ENCODE data around the gene ST8SIA2.

ST8SIA2 gene

DNA sequence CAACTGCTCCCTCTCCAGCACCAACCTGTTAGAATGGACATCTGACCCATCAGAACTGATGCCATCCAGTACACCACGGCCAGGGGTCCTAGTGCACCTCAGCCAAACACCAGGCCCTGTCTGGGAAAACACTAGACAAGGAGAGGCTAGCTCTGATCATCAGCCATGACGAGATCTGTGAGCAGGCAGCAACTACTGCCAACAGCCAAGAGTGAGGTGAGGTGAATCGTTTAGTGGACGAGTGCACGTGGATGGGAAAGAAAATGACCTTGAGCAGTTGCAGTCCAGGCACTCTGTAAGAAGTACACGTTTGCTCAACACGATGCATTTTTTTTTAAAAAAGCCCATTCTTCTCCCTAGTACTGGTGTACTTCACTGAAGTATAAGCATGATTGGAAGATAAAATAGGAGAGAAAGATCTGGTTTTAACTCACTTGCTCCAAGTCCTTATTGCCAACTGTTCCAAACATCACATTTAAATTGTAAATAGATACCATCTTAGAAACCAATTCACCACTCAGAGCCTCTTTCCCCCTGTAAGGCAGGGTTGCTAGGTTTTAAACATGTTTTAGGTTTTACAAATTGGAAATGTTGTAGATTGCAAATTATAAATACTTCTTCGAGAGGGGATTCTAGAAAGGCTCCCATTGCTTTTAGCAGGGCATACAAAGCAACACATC lies 5.7 kb downstream of the ST8SIA2 start:
- FAIRE-seq (no peak), DNase-seq (ENCODE audit: insufficient read length, low spot score) (no peak)
- TF ChIP-seq, protein P1, sequence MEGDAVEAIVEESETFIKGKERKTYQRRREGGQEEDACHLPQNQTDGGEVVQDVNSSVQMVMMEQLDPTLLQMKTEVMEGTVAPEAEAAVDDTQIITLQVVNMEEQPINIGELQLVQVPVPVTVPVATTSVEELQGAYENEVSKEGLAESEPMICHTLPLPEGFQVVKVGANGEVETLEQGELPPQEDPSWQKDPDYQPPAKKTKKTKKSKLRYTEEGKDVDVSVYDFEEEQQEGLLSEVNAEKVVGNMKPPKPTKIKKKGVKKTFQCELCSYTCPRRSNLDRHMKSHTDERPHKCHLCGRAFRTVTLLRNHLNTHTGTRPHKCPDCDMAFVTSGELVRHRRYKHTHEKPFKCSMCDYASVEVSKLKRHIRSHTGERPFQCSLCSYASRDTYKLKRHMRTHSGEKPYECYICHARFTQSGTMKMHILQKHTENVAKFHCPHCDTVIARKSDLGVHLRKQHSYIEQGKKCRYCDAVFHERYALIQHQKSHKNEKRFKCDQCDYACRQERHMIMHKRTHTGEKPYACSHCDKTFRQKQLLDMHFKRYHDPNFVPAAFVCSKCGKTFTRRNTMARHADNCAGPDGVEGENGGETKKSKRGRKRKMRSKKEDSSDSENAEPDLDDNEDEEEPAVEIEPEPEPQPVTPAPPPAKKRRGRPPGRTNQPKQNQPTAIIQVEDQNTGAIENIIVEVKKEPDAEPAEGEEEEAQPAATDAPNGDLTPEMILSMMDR (IDR thresholded peaks at IDR 0.05; ENCODE audit: insufficient read depth, missing control alignments) = no peak

DNA sequence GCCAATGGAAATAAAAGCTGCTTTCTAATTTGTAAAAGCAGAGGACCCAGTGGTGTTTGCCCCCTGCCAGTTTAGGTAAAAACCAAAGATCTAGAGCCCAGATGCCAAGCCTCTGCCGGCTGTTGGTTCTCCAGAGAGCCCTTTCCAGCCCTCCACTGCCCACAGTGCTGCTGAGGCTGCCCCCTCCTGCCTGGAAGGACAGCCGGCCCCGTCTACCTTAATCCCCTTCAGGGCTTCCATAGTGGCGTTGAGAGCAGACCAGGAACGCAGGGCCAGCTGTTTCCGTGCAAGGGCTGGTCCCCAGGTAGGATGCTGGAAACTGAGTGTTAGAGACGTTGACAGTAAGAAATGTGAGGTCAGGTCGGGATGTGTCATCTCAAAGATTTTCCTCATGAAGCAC lies 6.9 kb downstream of the ST8SIA2 start:
- no peak for DNase-seq (ENCODE audit: insufficient read length, low spot score)
- FAIRE-seq = no peak
- TF ChIP-seq, protein P1 (IDR thresholded peaks at IDR 0.05; ENCODE audit: insufficient read depth, missing control alignments) = no peak

DNA sequence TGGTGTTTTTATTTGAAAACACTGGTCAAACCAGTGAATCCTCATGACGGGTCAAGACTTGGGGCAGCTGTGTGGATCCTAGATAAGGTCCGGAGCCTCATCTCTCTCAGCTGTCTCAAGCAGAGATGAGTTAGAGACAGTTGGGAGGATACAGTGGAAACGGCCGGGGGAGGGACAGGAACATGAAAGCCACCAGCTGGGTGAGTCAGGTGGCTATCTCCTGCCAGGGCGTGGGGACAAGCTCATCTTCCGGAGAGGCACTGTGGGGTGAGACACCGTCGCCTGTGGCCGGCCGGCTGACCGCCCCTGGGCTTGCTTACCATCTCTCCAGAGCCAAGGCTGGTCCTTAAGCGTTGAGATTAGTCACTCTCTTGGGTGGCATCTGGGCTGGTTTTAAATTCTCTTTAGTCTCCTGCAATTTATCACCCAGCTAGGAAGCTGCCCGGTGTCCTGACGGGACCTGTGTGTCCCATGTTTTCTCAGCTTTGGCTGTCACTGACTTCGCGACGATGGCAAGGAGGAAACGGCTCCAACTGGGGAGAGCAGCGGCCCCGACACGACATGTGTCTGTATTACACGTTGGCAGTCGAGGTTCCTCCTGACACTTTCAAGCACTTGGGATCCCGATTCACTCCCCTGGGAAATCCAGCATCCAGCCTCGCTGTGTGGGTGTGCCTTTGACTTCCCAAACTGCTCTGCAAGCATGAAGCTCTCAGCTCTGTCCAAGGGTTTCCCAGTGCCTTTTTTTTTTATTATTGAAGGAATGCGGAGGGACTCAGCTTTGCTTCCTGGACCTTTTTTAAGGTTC lies 7.5 kb downstream of the ST8SIA2 start:
- TF ChIP-seq, protein P1 (IDR thresholded peaks at IDR 0.05; ENCODE audit: insufficient read depth, missing control alignments) = no peak
- DNase-seq (ENCODE audit: insufficient read length, low spot score) = no peak
- no peak for FAIRE-seq

DNA sequence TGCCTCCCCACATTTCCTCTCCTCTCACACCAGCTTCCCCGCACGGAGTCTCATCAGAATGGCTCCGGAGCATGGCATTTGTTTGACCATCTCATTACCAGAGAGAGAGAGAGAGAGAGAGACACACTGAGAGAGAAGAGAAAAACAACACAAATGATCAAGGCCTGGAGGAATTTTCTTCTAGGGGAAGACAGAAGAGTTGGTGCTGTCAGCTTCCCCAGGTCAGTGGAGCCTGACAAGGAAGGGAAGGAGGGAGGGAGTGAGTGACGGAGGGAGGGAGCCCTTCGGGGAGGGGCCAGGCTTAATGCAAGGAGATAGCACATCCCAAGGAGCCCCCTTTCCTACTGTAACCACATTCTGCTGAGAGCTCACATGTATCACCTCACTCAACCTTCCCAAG lies 9.1 kb downstream of the ST8SIA2 start:
- TF ChIP-seq, protein P1 (IDR thresholded peaks at IDR 0.05; ENCODE audit: insufficient read depth, missing control alignments) = no peak
- FAIRE-seq (no peak), DNase-seq (ENCODE audit: insufficient read length, low spot score) (no peak)

- DNase-seq (ENCODE audit: insufficient read length, low spot score) = no peak
- TF ChIP-seq, protein P1 (IDR thresholded peaks at IDR 0.05; ENCODE audit: insufficient read depth, missing control alignments) = no peak
- no peak for FAIRE-seq
Observed at GRCh38 chr15:92405942-92406341, 12.3 kb downstream of the ST8SIA2 start.

- TF ChIP-seq, protein P1 (IDR thresholded peaks at IDR 0.05; ENCODE audit: insufficient read depth, missing control alignments) = no peak
- DNase-seq (ENCODE audit: insufficient read length, low spot score) (no peak), FAIRE-seq (no peak)
Observed at GRCh38 chr15:92407321-92407720, 13.6 kb downstream of the ST8SIA2 start.

DNA sequence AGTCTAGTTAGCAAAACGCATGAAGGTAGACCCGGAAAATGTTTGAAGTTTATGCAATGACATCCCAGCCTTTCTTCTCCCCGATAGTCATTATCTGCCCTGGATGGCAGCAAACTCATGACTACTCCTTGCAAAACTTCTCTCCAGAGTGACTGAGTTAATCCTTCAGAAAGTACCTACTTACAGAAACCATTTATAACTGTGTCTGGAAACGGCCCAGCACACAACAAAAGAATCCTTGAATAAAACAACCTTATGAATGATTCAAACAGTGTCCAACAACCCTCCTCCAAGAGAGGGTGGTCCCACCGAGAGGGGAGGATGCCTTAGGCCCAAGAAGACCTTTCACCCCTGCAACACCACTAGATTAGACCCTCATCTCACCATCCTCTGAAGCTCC lies 14.2 kb downstream of the ST8SIA2 start:
- TF ChIP-seq, protein P1 (IDR thresholded peaks at IDR 0.05; ENCODE audit: insufficient read depth, missing control alignments) = no peak
- DNase-seq (ENCODE audit: insufficient read length, low spot score) (no peak), FAIRE-seq (no peak)
